Natural killer cell (primary cell): ENCODE measurements around the gene ZNF776. TPM values are rescaled to one million over a fixed set of nuclear protein-coding genes. Genes with fewer than 3 reads are reported as not detected.
A peak's percentile ranks its signal among the peaks of the same experiment; 100 is the strongest.

Experiments used
- ATAC-seq, 3 donors: fragments of 150-1000 bp in 2 of 3; fragments of 200-7000 bp in 1 of 3; cut with Tn5 transposase; 1 replicate in 1 of 3; 2 replicates in 2 of 3; pipeline ENCODE4 v1.10.0; 2021; ENCODE audit warnings: mild to moderate bottlenecking in 2 of 3, moderate library complexity in 2 of 3
- DNase-seq, 2 donors: peaks; one replicate each; pipeline versions ENCODE4 v3.0.0 to v3.0.0-alpha.2; 2013 to 2021; ENCODE audit warnings: mixed read lengths in 1 of 2
- H3K27ac ChIP-seq: one replicate; pipeline ENCODE4 v1.5.1; 2013; ENCODE audit warnings: mild to moderate bottlenecking, low read length
- H3K27me3 ChIP-seq: one replicate; pipeline ENCODE4 v1.6.1; 2013; ENCODE audit warnings: low read length; ENCODE audit not compliant: control insufficient read depth, insufficient read depth
- H3K36me3 ChIP-seq: one replicate; pipeline ENCODE4 v1.6.1; 2013; ENCODE audit warnings: low read length; ENCODE audit not compliant: control insufficient read depth, insufficient read depth
- H3K4me1 ChIP-seq: one replicate; pipeline ENCODE4 v1.6.1; 2013; ENCODE audit warnings: low read length; ENCODE audit not compliant: control insufficient read depth, insufficient read depth
- H3K4me3 ChIP-seq: one replicate; pipeline ENCODE4 v1.5.1; 2013; ENCODE audit warnings: low read length
- H3K9me3 ChIP-seq: one replicate; pipeline ENCODE4 v1.6.1; 2013; ENCODE audit warnings: low read length; ENCODE audit not compliant: control insufficient read depth, insufficient read depth
- H3K27ac Mint-ChIP-seq, 2 donors: one replicate each; pipeline ENCODE4 v1.8.0; 2022; ENCODE audit warnings: mild to moderate bottlenecking in 2 of 2, mixed read lengths in 2 of 2, moderate library complexity in 1 of 2
- H3K27me3 Mint-ChIP-seq, 2 donors: one replicate each; pipeline ENCODE4 v1.8.0; 2022; ENCODE audit warnings: low read depth in 2 of 2, mixed read lengths in 2 of 2
- H3K36me3 Mint-ChIP-seq: one replicate; pipeline ENCODE4 v1.8.0; 2022; ENCODE audit warnings: mixed read lengths
- H3K4me1 Mint-ChIP-seq, 2 donors: one replicate each; pipeline ENCODE4 v1.8.0; 2022; ENCODE audit warnings: mixed read lengths in 2 of 2
- H3K4me3 Mint-ChIP-seq: one replicate; pipeline ENCODE4 v1.8.0; 2022; ENCODE audit warnings: mild to moderate bottlenecking, moderate library complexity, mixed read lengths
- H3K9me3 Mint-ChIP-seq, 2 donors: one replicate each; pipeline ENCODE4 v1.8.0; 2022; ENCODE audit warnings: mixed read lengths in 2 of 2
- WGBS: methylation state at CpG from one replicate; pipeline ENCODE4 v1.1.7; 2013; ENCODE audit warnings: missing lambda C conversion rate; ENCODE audit not compliant: insufficient coverage; 5-methylcytosine and 5-hydroxymethylcytosine counted together
- intact Hi-C: fragments of 100-400 bp; cut with micrococcal nuclease; formaldehyde crosslinking; loops from one replicate; pipeline ENCODE4 v1.14.2; 2022
- total RNA-seq, 4 donors: library from RNA; stranded (reverse); fragments of 120-200 nt in 1 of 4; gene quantifications; one replicate each; pipeline versions ENCODE4 v1.2.3 to v1.2.4, GENCODE V29; 2013 to 2022
- TF ChIP-seq, protein P1 (sequence below): fragments of 200-600 bp; IDR thresholded peaks from one replicate; pipeline ENCODE4 v1.8.0; 2022; ENCODE audit warnings: antibody characterized with exemption

The ZNF776 gene
- total RNA-seq, 3 donors from 2014 or later (not counting 1 experiment from before 2014, with no cell fraction given) = 10.5 to 19.2 (median 18.7) TPM

DNA sequence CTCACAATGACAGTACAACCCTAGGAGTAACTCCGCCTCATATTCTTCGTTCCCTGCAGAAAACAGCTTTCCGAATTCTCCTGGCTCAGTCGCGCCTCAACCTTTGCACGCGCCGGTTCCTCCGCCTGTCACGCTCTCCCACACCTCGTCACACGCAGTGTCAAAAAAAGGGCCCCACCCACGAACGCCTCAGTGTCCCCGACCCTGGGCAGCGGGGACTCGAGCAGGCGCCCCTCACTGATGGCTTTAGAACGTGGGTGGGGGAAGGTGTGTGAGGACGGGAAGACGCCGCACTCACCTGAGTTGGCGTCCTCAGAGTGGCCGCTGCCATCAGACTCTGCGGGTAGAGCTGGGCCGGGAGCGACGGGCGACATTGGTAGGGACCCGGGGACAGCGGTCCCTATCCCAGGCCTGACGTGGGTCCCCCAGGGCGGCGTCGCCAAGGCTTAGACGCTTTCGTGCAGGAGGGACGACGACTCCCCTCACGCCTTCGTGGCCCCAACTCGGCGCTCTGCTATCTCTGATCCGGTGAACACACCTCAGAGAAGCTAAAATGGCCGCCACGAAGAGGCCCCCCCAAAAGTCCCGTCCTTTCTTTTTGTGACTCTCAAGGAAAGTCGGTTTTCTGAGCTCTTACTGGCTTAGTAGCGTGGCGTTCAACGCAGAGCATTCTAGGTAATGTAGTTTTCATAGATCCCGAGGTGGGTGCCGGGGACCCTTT is 37.8 kb upstream of the ZNF776 start, which contains the start of gene ZNF154:
Gene ZNF154, minus strand, starts transcription at position 564 of the 721 bp plus-strand sequence. Its CDS starts 233 bp downstream, at position 331.
- no peaks in the 10 kb centered on the region for H3K27me3 ChIP-seq
- DNase-seq (peak; percentile 54 to 63), ATAC-seq (peak; percentile 67 to 89 (median 87))
- intact Hi-C loops = loop anchor here (2.0 kb wide), 2 partner anchors 18 to 26 kb away; partner anchors contain the start of gene ZNF671
- Mint-ChIP-seq H3K27me3 (no peaks in the 10 kb centered on the region), H3K4me3 (peak within 1 kb of the TSS; percentile 86), H3K9me3 (peaks cover 9 to 10% of the 10 kb centered on the region in 2 donors), H3K27ac (peak within 1 kb of the TSS; percentile 83 to 99), H3K36me3 (peaks cover 26% of the 10 kb centered on the region), H3K4me1 (peaks cover 7 to 53% of the 10 kb centered on the region in 2 donors)
- WGBS = 5% methylated on average over 53 of the region's 53 CpGs
- H3K9me3 ChIP-seq = peaks cover 47% of the 10 kb centered on the region
- peak within 1 kb of the TSS; percentile 56 for H3K4me3 ChIP-seq
- H3K36me3 ChIP-seq = no peaks in the 10 kb centered on the region
- H3K4me1 ChIP-seq = peaks cover 14% of the 10 kb centered on the region
- peak within 1 kb of the TSS; percentile 90 for H3K27ac ChIP-seq
- TF ChIP-seq, protein P1, sequence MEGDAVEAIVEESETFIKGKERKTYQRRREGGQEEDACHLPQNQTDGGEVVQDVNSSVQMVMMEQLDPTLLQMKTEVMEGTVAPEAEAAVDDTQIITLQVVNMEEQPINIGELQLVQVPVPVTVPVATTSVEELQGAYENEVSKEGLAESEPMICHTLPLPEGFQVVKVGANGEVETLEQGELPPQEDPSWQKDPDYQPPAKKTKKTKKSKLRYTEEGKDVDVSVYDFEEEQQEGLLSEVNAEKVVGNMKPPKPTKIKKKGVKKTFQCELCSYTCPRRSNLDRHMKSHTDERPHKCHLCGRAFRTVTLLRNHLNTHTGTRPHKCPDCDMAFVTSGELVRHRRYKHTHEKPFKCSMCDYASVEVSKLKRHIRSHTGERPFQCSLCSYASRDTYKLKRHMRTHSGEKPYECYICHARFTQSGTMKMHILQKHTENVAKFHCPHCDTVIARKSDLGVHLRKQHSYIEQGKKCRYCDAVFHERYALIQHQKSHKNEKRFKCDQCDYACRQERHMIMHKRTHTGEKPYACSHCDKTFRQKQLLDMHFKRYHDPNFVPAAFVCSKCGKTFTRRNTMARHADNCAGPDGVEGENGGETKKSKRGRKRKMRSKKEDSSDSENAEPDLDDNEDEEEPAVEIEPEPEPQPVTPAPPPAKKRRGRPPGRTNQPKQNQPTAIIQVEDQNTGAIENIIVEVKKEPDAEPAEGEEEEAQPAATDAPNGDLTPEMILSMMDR = no peak

GRCh38 chr19:57709616-57710015 is 37.0 kb upstream of the ZNF776 start:
- intact Hi-C loops = loop anchor here (2.0 kb wide), 2 partner anchors 17 to 27 kb away; partner anchors contain the start of gene ZNF671
- H3K27ac Mint-ChIP-seq = peak overlapping the region in 1 of 2 donors; percentile 99
- WGBS = 85% methylated on average over 15 of the region's 15 CpGs
- peaks cover 21% of the 10 kb centered on the region for H3K36me3 Mint-ChIP-seq
- H3K9me3 ChIP-seq = peaks cover 44% of the 10 kb centered on the region
- peaks cover 6 to 9% of the 10 kb centered on the region in 2 donors for H3K9me3 Mint-ChIP-seq
- no peak overlapping the region for H3K4me3 ChIP-seq
- H3K4me1 ChIP-seq = peaks cover 14% of the 10 kb centered on the region
- no peaks in the 10 kb centered on the region for H3K36me3 ChIP-seq
- H3K4me3 Mint-ChIP-seq = peak overlapping the region; percentile 86
- peaks cover 7 to 44% of the 10 kb centered on the region in 2 donors for H3K4me1 Mint-ChIP-seq
- DNase-seq = no peak
- peak overlapping the region; percentile 90 for H3K27ac ChIP-seq
- no peak for ATAC-seq
- TF ChIP-seq, protein P1 = no peak
- no peaks in the 10 kb centered on the region for H3K27me3 ChIP-seq
- no peaks in the 10 kb centered on the region for H3K27me3 Mint-ChIP-seq

GRCh38 chr19:57712222-57712621 is 34.4 kb upstream of the ZNF776 start:
- ATAC-seq (no peak), DNase-seq (no peak)
- TF ChIP-seq, protein P1 = no peak
- H3K27me3 Mint-ChIP-seq = no peaks in the 10 kb centered on the region
- H3K27ac ChIP-seq = no peak overlapping the region
- peaks cover 8% of the 10 kb centered on the region in 2 donors for H3K9me3 Mint-ChIP-seq
- no peak overlapping the region for H3K27ac Mint-ChIP-seq
- H3K9me3 ChIP-seq = peaks cover 35% of the 10 kb centered on the region
- intact Hi-C loops = no loop called here
- H3K36me3 ChIP-seq = no peaks in the 10 kb centered on the region
- peaks cover 14% of the 10 kb centered on the region for H3K4me1 ChIP-seq
- H3K4me3 Mint-ChIP-seq = no peak overlapping the region
- H3K4me1 Mint-ChIP-seq = peaks cover 5 to 22% of the 10 kb centered on the region in 2 donors
- 50% methylated on average over 1 of the region's 1 CpG for WGBS
- H3K36me3 Mint-ChIP-seq = peaks cover 37% of the 10 kb centered on the region
- no peak overlapping the region for H3K4me3 ChIP-seq
- H3K27me3 ChIP-seq = no peaks in the 10 kb centered on the region
